Psoas muscle (tissue), 8 donors: Measurements from ENCODE around the gene MAN1B1. TPM values are rescaled to one million over a fixed set of nuclear protein-coding genes. Genes with fewer than 3 reads are reported as not detected.
"Not testable (repeated sequence)": the region's sequence is repeated elsewhere in the genome, so short reads cannot be mapped to it uniquely, and the experiment has no call there.

ENCODE experiments used
- ATAC-seq, 4 donors: fragments of 200-7000 bp; cut with Tn5 transposase; one replicate each; pipeline ENCODE4 v1.9.1; 2020; ENCODE audit warnings: moderate library complexity in 3 of 4, mild to moderate bottlenecking in 2 of 4
- DNase-seq, 2 donors: peaks; one replicate each; pipeline ENCODE4 v3.0.0-alpha.2; 2020
- H3K27ac ChIP-seq: fragments of 200-600 bp; one replicate; pipeline ENCODE4 v1.8.0; 2022
- H3K27me3 ChIP-seq, 3 donors: fragments of 200-600 bp in 1 of 3; one replicate each; pipeline versions ENCODE4 v1.6.1 to v1.8.0; 2013 to 2022; ENCODE audit warnings: low read length in 2 of 3, mild to moderate bottlenecking in 2 of 3, moderate library complexity in 1 of 3; ENCODE audit not compliant: insufficient read depth in 3 of 3
- H3K36me3 ChIP-seq, 2 donors: fragments of 200-600 bp in 1 of 2; one replicate each; pipeline versions ENCODE4 v1.6.1 to v1.8.0; 2013 to 2022; ENCODE audit warnings: low read depth in 1 of 2, mild to moderate bottlenecking in 1 of 2, moderate library complexity in 1 of 2; ENCODE audit not compliant: insufficient read depth in 1 of 2
- H3K4me1 ChIP-seq: fragments of 200-600 bp; one replicate; pipeline ENCODE4 v1.8.0; 2022
- H3K4me3 ChIP-seq: fragments of 200-600 bp; one replicate; pipeline ENCODE4 v1.8.0; 2022; ENCODE audit warnings: mild to moderate bottlenecking
- H3K9me3 ChIP-seq: fragments of 200-600 bp; one replicate; pipeline ENCODE4 v1.8.0; 2022
- whole genome bisulfite sequencing, 3 donors: extraction: QIAGEN DNeasy Blood & Tissue Kit; methylation state at CpG; one replicate each; pipeline versions ENCODE4 v1.1.6 to v1.1.7; 2013; 5-methylcytosine and 5-hydroxymethylcytosine counted together
- intact Hi-C, 2 donors: fragments of 100-400 bp; cut with DNase I; formaldehyde crosslinking; loops; one replicate each; pipeline versions ENCODE4 v1.11.0 to v1.14.2; 2022
- polyA plus RNA-seq, 3 donors: library from polyadenylated mRNA; stranded (reverse); fragments of 200-250 nt; gene quantifications; one replicate each; pipeline ENCODE4 v1.2.3, GENCODE V29; 2013
- total RNA-seq, 4 donors: library from RNA; stranded (reverse); fragmentation: NEBNext Ultra II Directional in 2 of 4; extraction: Animal tissue kit (Norgen Biotek cat#: 25700) in 2 of 4; gene quantifications; one replicate each; pipeline versions ENCODE4 v1.2.1 to v1.2.4, GENCODE V29; 2021 to 2023
- TF ChIP-seq, protein P1 (sequence below): fragments of 200-600 bp; IDR thresholded peaks from one replicate; pipeline ENCODE4 v1.8.0; 2022; ENCODE audit warnings: antibody characterized with exemption
- donor health status: healthy with polysubstance abuse.
- donor health status: DM: no; HTN: no; CAD: no; lungs with moderate emphysema.
- donor health status: Bipolar disorder and iron deficiency.
- donor health status: healthy.
- donor health status: DM: yes; HTN: yes; CAD: no.
- donor health status: DM: no; HTN: no; CAD: no.
- donor health status: DM: no; HTN: no; CAD: no.
- donor health status: DM: yes; HTN: yes; CAD: no.

MAN1B1 gene
- total and polyA plus RNA-seq, 7 donors, result 13.1 to 24.4 (median 14.6) TPM

DNA sequence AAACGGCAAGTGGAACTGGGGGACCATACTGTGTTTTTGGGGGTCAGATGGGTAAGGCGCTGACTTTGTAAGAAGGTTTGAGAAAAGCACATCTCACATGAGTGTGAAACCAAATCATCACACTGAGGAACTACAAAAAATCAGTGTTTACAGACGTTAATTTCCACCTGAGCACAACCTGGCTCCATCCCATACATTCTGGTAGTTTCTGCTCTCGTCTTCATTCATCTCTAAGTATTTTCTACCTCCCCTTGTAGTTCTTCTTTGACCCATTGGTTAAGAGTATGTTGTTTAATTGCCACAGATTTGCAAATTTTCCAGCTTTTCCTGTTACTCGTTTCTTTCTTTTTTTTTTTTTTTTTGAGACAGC is 36.7 kb downstream of the MAN1B1 start:
- WGBS, 3 donors, result 69 to 78% (median 70%) methylated on average over 5 of the region's 5 CpGs
- H3K9me3 ChIP-seq, result no peaks in the 10 kb centered on the region
- DNase-seq (no peak), ATAC-seq (no peak)
- no peak overlapping the region for H3K27ac ChIP-seq
- H3K4me3 ChIP-seq, result no peak overlapping the region
- intact Hi-C loops, result no loop called here
- TF ChIP-seq, protein P1, sequence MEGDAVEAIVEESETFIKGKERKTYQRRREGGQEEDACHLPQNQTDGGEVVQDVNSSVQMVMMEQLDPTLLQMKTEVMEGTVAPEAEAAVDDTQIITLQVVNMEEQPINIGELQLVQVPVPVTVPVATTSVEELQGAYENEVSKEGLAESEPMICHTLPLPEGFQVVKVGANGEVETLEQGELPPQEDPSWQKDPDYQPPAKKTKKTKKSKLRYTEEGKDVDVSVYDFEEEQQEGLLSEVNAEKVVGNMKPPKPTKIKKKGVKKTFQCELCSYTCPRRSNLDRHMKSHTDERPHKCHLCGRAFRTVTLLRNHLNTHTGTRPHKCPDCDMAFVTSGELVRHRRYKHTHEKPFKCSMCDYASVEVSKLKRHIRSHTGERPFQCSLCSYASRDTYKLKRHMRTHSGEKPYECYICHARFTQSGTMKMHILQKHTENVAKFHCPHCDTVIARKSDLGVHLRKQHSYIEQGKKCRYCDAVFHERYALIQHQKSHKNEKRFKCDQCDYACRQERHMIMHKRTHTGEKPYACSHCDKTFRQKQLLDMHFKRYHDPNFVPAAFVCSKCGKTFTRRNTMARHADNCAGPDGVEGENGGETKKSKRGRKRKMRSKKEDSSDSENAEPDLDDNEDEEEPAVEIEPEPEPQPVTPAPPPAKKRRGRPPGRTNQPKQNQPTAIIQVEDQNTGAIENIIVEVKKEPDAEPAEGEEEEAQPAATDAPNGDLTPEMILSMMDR, result no peak
- H3K36me3 ChIP-seq, result no peaks in the 10 kb centered on the region
- H3K27me3 ChIP-seq, result no peaks in the 10 kb centered on the region
- H3K4me1 ChIP-seq, result peaks cover 8% of the 10 kb centered on the region

DNA sequence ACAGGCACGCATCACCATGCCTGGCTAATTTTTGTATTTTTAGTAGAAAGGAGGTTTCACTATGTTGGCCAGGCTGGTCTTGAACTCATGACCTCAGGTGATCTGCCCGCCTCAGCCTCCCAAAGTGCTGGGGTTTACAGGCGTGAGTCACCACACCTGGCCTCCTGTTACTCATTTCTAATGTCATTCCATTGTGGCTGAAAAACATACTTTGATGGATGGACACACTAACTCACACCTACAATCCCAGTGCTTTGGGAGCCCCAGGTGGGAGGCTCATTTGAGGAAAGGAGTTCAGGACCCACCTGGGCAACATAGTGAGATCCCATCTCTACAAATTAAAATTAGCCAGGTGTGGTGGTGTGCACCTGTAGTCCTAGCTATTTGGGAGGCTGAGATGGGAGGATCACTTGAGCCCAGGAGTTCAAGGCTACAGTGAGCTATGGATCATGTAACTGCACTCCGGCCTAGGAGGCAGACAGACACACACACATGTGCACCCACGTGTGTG is 37.2 kb downstream of the MAN1B1 start:
- H3K27me3 ChIP-seq, H3K4me3 ChIP-seq, ATAC-seq, intact Hi-C loops, H3K27ac ChIP-seq, H3K36me3 ChIP-seq, H3K9me3 ChIP-seq, DNase-seq: not testable (repeated sequence)
- H3K4me1 ChIP-seq, result peaks cover 13% of the 10 kb centered on the region
- WGBS, 3 donors, result 89 to 95% (median 91%) methylated on average over 5 of the region's 5 CpGs

DNA sequence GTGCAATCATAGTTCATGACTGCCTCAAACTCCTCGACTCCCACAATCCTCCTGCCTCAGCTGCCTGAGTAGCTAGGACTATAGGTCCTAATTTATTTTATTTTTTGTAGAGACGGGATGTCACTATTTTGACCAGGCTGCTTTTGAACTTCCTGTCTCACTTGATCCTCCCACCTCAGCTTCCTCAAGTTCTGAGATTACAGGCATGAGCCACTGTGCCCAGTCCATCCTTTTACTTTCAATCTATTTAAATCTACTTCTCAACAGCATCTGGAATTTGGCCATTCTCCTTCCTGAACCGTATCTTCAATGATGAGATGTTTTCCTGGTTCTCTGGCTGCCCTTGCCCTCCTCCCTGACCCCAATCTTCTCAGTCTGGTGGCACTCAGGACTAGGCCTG is 40.0 kb downstream of the MAN1B1 start:
- DNase-seq, result no peak
- Histone ChIP-seq H3K36me3 (no peaks in the 10 kb centered on the region), H3K9me3 (no peaks in the 10 kb centered on the region), H3K27me3 (peaks cover 0 to 14% (median 5%) of the 10 kb centered on the region in 3 donors), H3K27ac (no peak overlapping the region), H3K4me3 (no peak overlapping the region), H3K4me1 (peaks cover 13% of the 10 kb centered on the region)
- intact Hi-C loops, result no loop called here
- TF ChIP-seq, protein P1, result no peak
- no peak for ATAC-seq
- WGBS, 3 donors, result 44 to 53% (median 51%) methylated on average over 3 of the region's 3 CpGs

DNA sequence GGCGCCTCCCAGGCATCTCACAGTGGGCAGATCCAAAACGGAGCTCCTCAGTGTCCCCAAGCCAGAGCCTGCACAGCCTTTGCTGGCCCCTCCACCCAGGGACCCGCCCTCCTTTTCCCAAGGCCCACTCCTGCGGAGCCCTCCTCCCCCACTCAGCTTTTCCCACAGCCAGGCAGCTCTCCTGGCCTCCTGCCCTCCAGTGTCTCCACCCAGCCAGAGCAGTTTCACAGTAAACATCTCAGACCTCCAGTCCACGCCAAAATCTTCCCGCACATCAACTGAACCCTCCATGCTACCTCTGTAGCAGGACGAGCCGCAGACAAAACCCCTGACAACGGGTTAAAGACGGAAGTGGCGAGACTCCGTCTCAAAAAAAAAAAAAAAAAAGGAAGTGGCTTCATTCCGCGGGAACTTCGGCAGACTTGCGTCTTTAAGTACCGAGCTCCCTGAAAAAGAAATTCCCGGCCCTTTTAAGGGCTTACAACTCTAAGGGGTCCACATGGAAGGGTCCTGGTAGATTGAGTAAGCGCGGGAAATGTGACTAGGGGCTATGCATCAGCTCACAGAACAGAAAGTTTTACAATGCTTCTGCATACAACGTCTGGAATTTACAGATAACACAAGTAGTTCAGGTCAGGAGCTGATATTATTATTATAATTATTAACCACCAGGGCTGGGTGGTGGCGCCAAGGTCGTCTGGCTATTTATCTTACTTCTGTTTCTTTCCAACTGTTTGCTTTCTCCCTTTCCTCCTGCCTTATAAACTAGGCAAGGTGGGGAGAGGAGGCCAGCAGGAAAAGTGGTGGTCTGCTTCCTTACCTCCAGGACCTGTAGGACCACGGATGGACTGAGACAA is 40.7 kb downstream of the MAN1B1 start:
- Histone ChIP-seq H3K9me3 (no peaks in the 10 kb centered on the region), H3K4me3 (peak overlapping the region; percentile 18), H3K27ac (no peak overlapping the region), H3K36me3 (no peaks in the 10 kb centered on the region), H3K27me3 (peaks cover 0 to 14% (median 5%) of the 10 kb centered on the region in 3 donors), H3K4me1 (peaks cover 13% of the 10 kb centered on the region)
- intact Hi-C loops, result no loop called here
- WGBS, 3 donors, result 50 to 53% (median 51%) methylated on average over 24 of the region's 24 CpGs
- DNase-seq (no peak), ATAC-seq (no peak)
- TF ChIP-seq, protein P1, result no peak

DNA sequence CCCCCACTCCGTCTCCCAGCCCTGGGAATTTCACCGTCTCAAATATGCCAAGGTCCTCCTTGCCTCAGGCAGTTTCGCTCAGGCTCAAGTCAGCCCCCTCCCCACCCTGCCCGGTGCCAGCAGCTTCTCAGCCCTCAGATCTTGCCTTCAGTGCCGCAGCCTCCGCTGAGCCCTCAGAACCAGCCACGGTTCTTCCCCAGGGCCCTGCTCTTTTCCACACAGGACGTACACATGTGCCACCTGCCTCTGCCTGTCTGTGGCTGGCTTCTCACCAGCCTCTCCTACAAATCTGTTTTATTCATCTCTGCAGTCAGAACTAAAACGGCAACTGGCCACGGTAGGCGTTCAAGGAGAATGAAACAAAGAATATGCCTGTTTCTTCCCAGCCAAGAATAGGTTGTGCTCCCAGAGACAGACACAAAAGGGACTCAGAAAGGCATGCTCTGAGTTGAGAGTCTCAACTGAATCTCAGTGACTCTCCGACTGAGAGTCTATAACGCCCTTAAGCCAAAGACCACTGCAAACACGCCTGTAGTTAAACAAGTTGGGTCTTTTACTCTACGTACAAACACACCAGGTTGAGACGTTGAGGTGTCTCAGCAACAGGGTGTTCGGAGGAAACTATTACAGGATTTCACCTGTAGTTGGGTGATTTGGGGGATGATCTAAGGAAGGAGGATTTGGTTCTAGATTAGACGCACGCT is 41.5 kb downstream of the MAN1B1 start:
- Histone ChIP-seq H3K4me3 (peak overlapping the region; percentile 82), H3K9me3 (no peaks in the 10 kb centered on the region), H3K27ac (no peak overlapping the region), H3K27me3 (peaks cover 0 to 22% (median 5%) of the 10 kb centered on the region in 3 donors), H3K36me3 (no peaks in the 10 kb centered on the region), H3K4me1 (peaks cover 13% of the 10 kb centered on the region)
- intact Hi-C loops, result no loop called here
- TF ChIP-seq, protein P1, result no peak
- no peak for DNase-seq
- no peak for ATAC-seq
- WGBS, 3 donors, result 43 to 62% (median 49%) methylated on average over 17 to 19 of the region's 19 CpGs
